HL-60 (cell line): ENCODE measurements around the gene PBX3.

Source experiments
- CTCF ChIP-seq: IDR thresholded peaks from one replicate; pipeline ENCODE4 v1.5.1; 2011; ENCODE audit warnings: low read length, control low read depth, inconsistent platforms; ENCODE audit not compliant: insufficient read depth
- POLR2AphosphoS5 ChIP-seq: IDR thresholded peaks from 2 replicates; pipeline ENCODE4 v1.6.1; 2012; ENCODE audit warnings: low read depth

- TF ChIP-seq CTCF = no peak
- TF ChIP-seq POLR2AphosphoS5 = no peak
These were observed 82.6 kb downstream of the PBX3 start for GRCh38 chr9:125829743-125830142.
